ENCODE measurements around the gene SRPRA.
"Not testable (repeated sequence)": the region's sequence is repeated elsewhere in the genome, so short reads cannot be mapped to it uniquely, and the experiment has no call there.

SRPRA gene

DNA sequence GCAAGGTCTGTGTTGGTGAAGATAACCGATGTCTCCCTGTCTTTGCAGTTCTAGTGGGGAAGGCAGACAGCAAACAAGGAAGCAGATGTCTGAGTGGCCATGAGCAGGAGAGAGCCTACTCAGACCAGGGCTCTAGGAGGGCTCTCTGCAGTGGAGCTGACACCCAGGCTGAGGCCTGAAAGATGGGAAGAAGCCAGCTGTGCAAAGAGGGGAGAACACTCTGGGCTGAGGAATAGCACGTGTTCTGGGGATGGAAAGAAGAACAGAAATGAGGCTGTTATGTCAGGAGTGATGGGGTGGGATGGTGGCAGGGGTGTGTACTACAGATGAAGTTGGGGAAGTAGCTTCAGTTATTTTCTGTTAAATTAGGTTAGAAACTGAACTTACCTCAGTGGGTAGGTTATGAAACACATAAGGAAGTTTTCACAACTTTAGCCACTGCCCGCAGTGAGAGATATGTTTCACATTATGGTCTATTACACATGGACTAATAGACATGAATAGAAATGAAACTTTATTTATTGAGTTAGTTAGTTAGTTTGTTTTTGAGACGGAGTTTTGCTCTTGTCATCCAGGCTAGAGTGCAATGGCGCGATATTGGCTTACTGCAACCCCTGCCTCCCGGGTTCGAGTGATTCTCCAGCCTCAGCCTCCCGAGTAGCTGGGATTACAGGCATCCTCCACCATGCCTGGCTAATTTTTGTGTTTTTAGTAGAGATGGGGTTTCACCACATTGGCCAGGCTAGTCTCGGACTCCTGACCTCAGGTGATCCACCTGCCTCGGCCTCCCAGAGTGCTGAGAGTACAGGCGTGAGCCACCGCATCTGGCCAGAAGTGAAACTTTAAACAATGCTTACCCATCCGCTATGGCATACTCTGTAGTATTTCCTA lies 43.0 kb upstream of the SRPRA start:
- H3K36me3 ChIP-seq: peaks cover 3% of the 10 kb centered on the region; the same call in 1 of the 2 replicates
- no peaks in the 10 kb centered on the region for H3K4me1 ChIP-seq
- no peaks in the 10 kb centered on the region for H3K9me3 ChIP-seq
- no peak for DNase-seq
- TF ChIP-seq, protein P1, sequence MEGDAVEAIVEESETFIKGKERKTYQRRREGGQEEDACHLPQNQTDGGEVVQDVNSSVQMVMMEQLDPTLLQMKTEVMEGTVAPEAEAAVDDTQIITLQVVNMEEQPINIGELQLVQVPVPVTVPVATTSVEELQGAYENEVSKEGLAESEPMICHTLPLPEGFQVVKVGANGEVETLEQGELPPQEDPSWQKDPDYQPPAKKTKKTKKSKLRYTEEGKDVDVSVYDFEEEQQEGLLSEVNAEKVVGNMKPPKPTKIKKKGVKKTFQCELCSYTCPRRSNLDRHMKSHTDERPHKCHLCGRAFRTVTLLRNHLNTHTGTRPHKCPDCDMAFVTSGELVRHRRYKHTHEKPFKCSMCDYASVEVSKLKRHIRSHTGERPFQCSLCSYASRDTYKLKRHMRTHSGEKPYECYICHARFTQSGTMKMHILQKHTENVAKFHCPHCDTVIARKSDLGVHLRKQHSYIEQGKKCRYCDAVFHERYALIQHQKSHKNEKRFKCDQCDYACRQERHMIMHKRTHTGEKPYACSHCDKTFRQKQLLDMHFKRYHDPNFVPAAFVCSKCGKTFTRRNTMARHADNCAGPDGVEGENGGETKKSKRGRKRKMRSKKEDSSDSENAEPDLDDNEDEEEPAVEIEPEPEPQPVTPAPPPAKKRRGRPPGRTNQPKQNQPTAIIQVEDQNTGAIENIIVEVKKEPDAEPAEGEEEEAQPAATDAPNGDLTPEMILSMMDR (IDR thresholded peaks at IDR 0.05; ENCODE audit: low read depth, low read length): no peak
- no peak overlapping the region for H3K4me3 ChIP-seq (ENCODE audit: low read depth, low read length)
- no peaks in the 10 kb centered on the region for H3K27me3 ChIP-seq

DNA sequence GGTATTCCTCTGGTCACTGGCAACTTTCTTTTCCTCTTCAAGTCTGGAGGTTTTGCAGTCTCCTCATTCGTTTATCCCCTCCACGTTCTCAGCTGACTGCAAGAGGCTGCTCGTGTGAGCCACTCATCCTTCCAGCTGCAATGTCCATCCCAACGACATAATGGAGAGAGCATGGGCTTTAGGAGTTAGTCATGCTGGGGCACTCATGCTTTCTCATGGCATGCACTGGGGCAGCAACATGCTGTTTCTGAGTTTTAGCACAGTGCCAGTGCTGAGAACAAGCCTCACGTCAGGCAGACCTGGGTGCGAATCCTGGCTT lies 42.3 kb upstream of the SRPRA start:
- H3K27me3 ChIP-seq: no peaks in the 10 kb centered on the region
- H3K36me3 ChIP-seq: peaks cover 3% of the 10 kb centered on the region; the same call in 1 of the 2 replicates
- H3K9me3 ChIP-seq: no peaks in the 10 kb centered on the region
- H3K4me1 ChIP-seq: no peaks in the 10 kb centered on the region
- H3K4me3 ChIP-seq (ENCODE audit: low read depth, low read length): no peak overlapping the region
- DNase-seq: no peak
- TF ChIP-seq, protein P1 (IDR thresholded peaks at IDR 0.05; ENCODE audit: low read depth, low read length): no peak

DNA sequence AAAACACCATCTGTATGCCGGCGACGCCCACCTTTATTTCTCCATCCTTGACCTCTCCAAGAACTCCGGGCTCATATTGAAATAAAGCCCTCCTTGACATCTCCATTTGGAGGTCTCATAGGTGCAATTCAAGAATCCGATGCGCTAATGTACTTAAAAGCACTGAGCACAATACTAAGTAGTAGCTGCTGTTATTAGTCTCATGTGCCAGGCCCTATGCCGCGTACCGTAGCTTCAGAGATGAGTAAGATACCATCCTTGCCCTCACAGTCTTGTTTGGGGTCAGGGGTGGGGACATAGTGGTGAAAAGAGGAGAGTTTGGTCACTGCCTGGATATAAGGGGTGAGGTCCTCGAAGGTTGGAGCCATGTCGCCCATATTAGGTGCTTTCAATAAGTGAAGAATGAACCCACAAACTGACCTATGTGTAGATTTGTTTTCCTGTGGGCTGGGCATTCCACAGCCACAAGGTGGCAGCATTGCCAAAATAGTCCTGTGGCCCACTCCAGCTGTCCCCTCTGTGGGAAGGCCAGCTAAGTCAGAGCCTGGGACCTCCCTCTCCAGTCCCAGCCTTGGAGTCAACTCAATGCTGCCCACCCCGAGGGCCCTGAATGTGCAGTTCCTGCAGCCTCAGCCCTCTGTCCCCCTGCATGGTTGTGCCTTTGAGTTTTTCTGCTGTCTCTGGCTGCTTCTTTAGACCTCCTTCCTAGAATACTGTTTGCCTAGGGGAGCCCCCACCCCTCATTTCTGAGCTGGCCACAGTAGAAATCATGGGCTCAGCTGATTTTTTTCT lies 41.7 kb upstream of the SRPRA start:
- H3K4me1 ChIP-seq: no peaks in the 10 kb centered on the region
- H3K4me3 ChIP-seq (ENCODE audit: low read depth, low read length): no peak overlapping the region
- H3K27me3 ChIP-seq: no peaks in the 10 kb centered on the region
- no peaks in the 10 kb centered on the region for H3K9me3 ChIP-seq
- DNase-seq: peak; percentile 74
- peaks cover 3% of the 10 kb centered on the region; the same call in 1 of the 2 replicates for H3K36me3 ChIP-seq
- TF ChIP-seq, protein P1 (IDR thresholded peaks at IDR 0.05; ENCODE audit: low read depth, low read length): peak; percentile 77

DNA sequence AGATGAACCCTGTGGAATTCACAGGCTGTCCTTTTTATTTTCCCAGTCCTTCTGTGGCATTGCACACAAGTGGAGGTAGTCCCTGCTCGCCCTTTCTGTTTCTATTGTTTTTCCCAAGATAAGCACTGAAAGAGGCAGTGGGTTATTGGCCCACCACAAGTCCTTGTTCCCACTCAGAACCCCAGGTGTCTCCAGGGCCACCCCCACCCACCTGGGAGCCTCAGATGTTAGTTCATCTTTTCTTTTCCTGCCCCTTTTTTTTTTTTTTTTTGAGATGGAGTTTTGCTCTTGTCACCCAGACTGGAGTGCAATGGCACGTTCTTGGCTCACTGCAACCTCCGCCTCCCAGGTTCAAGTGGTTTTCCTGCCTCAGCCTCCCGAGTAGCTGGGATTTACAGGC lies 40.1 kb upstream of the SRPRA start:
- H3K36me3 ChIP-seq; DNase-seq; H3K4me3 ChIP-seq (ENCODE audit: low read depth, low read length); H3K27me3 ChIP-seq; H3K4me1 ChIP-seq; H3K9me3 ChIP-seq: not testable (repeated sequence)

DNA sequence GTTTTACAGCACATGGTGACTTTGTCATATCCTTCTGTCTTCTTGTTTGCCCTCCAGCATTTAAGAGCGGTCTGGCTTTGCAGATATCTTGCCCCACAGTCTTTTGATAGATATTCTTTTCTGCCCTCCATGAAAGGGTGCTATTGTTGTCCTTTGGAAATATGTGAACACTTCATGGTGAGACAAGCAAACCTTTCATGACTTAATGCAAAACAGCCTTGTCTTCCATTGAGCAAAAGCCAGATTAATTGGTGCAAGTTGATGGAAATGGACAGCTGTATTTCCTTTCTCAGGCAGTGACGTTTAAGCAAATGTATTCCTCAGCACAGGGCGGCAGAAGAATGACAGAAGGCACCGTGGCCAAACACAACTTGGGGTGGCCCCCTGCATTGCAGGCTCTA lies 39.6 kb upstream of the SRPRA start:
- TF ChIP-seq, protein P1 (IDR thresholded peaks at IDR 0.05; ENCODE audit: low read depth, low read length): no peak
- H3K4me1 ChIP-seq: no peaks in the 10 kb centered on the region
- DNase-seq: no peak
- H3K4me3 ChIP-seq (ENCODE audit: low read depth, low read length): no peak overlapping the region
- H3K27me3 ChIP-seq: no peaks in the 10 kb centered on the region
- no peaks in the 10 kb centered on the region for H3K36me3 ChIP-seq
- no peaks in the 10 kb centered on the region for H3K9me3 ChIP-seq

DNA sequence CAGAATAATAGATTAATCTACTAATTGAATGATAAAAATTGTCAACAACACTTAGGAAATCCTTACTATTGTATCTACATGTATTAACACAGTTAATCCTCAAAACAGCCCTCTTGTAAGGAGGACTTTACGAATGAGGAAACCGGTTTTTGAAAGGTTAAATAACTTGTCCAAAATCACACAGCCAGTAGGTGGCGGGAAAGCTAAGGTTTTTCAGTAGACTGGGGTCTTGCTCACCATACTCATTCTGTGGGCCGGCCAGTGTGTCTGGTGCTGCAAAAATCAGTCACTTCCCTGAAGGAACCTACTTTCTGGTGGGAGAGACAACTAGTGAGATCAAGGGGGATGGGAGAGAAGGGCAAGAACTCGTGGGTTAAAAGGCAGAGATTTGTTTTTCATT lies 39.0 kb upstream of the SRPRA start:
- Histone ChIP-seq H3K4me3 (ENCODE audit: low read depth, low read length) (no peak overlapping the region), H3K4me1 (no peaks in the 10 kb centered on the region)
- DNase-seq: peak; percentile 60

More for the DNA sequence above, 39.0 kb upstream of the SRPRA start:
- peaks cover 1% of the 10 kb centered on the region; the same call in 1 of the 2 replicates for H3K36me3 ChIP-seq
- H3K27me3 ChIP-seq: no peaks in the 10 kb centered on the region
- H3K9me3 ChIP-seq: no peaks in the 10 kb centered on the region
- TF ChIP-seq, protein P1 (IDR thresholded peaks at IDR 0.05; ENCODE audit: low read depth, low read length): peak; percentile 58

Measured in BE2C (cell line).